Suppressor macrophage (primary cell): Measurements from ENCODE around the gene STKLD1.
A peak's percentile ranks its signal among the peaks of the same experiment; 100 is the strongest.

Experiments
- DNase-seq, 4 experiments: peaks; one replicate each; pipeline ENCODE4 v3.0.0-alpha.2; 2020 to 2022

STKLD1 gene

GRCh38 chr9:133345596-133345995 lies 30.6 kb upstream of the STKLD1 start:
- no peak for DNase-seq

- DNase-seq = no peak
Observed at GRCh38 chr9:133346021-133346785, 30.0 kb upstream of the STKLD1 start.

GRCh38 chr9:133347515-133347984 lies 28.6 kb upstream of the STKLD1 start:
- DNase-seq = peak; percentile 47 to 69 (median 56)

- DNase-seq = peak; percentile 96 to 98 (median 98)
Observed at GRCh38 chr9:133347985-133348717, 28.0 kb upstream of the STKLD1 start, which contains the start of the genes MED22 and RPL7A. TSS of gene MED22 (minus strand) at chr9:133348131. CDS start at chr9:133346662, 1,469 bp downstream. TSS of gene RPL7A (plus strand) at chr9:133348218. CDS start at chr9:133348244, 26 bp downstream.

GRCh38 chr9:133348718-133349573 lies 27.2 kb upstream of the STKLD1 start:
- DNase-seq = no peak

- DNase-seq = no peak
Observed at GRCh38 chr9:133349965-133350616, 26.1 kb upstream of the STKLD1 start.

- no peak for DNase-seq
Observed at GRCh38 chr9:133351526-133351907, 24.6 kb upstream of the STKLD1 start.

- DNase-seq = peak; percentile 70 to 88 (median 80)
Observed at GRCh38 chr9:133351908-133352634, 24.1 kb upstream of the STKLD1 start.

GRCh38 chr9:133352635-133353340 lies 23.4 kb upstream of the STKLD1 start:
- no peak for DNase-seq

GRCh38 chr9:133353548-133353947 lies 22.6 kb upstream of the STKLD1 start:
- no peak for DNase-seq

GRCh38 chr9:133354766-133355165 lies 21.4 kb upstream of the STKLD1 start:
- DNase-seq = no peak

GRCh38 chr9:133355881-133356357 lies 20.2 kb upstream of the STKLD1 start:
- DNase-seq = peak in 3 of 4 experiments; percentile 36 to 40 (median 36)

- DNase-seq = peak; percentile 90 to 97 (median 94)
Observed at GRCh38 chr9:133356391-133357091, 19.6 kb upstream of the STKLD1 start, which contains the start of the genes SURF1 and SURF2. TSS of gene SURF1 (minus strand) at chr9:133356487. CDS start at chr9:133356453, 34 bp downstream. TSS of gene SURF2 (plus strand) at chr9:133356550. CDS start at chr9:133356593, 43 bp downstream.

GRCh38 chr9:133357656-133358055 lies 18.5 kb upstream of the STKLD1 start:
- DNase-seq = no peak

- no peak for DNase-seq
Observed at GRCh38 chr9:133359399-133360175, 16.6 kb upstream of the STKLD1 start.

GRCh38 chr9:133360400-133361393 lies 15.5 kb upstream of the STKLD1 start:
- DNase-seq = no peak

GRCh38 chr9:133361507-133362092 lies 14.6 kb upstream of the STKLD1 start:
- DNase-seq = no peak
